ENCODE data around the gene MPIG6B. TPM values are rescaled to one million over a fixed set of nuclear protein-coding genes. Genes with fewer than 3 reads are reported as not detected.

MPIG6B gene
- total RNA-seq, 1 experiment from 2014 or later: not detected

- Histone ChIP-seq H3K4me3 (no peak overlapping the region), H3K27me3 (replicated peaks) (no peaks in the 10 kb centered on the region), H3K27ac (no peak overlapping the region), H3K36me3 (no peaks in the 10 kb centered on the region), H3K4me1 (replicated peaks) (peaks cover 10% of the 10 kb centered on the region), H3K9me3 (replicated peaks) (no peaks in the 10 kb centered on the region)
- no peak for DNase-seq (ENCODE audit: low read depth in 1 of 2, low spot score in 2 of 2)
These were observed 43.0 kb downstream of the MPIG6B start for GRCh38 chr6:31765910-31766794.

GRCh38 chr6:31767096-31767645, 44.0 kb downstream of the MPIG6B start:
- no peaks in the 10 kb centered on the region for H3K9me3 ChIP-seq (replicated peaks)
- H3K27ac ChIP-seq: no peak overlapping the region
- H3K36me3 ChIP-seq: no peaks in the 10 kb centered on the region
- H3K4me3 ChIP-seq: no peak overlapping the region
- no peak for DNase-seq (ENCODE audit: low read depth in 1 of 2, low spot score in 2 of 2)
- no peaks in the 10 kb centered on the region for H3K27me3 ChIP-seq (replicated peaks)
- H3K4me1 ChIP-seq (replicated peaks): peaks cover 10% of the 10 kb centered on the region

GRCh38 chr6:31768363-31769257, 45.4 kb downstream of the MPIG6B start:
- Histone ChIP-seq H3K27me3 (replicated peaks) (no peaks in the 10 kb centered on the region), H3K27ac (no peak overlapping the region), H3K36me3 (no peaks in the 10 kb centered on the region), H3K4me3 (no peak overlapping the region), H3K9me3 (replicated peaks) (no peaks in the 10 kb centered on the region), H3K4me1 (replicated peaks) (peaks cover 3% of the 10 kb centered on the region)
- no peak for DNase-seq (ENCODE audit: low read depth in 1 of 2, low spot score in 2 of 2)

GRCh38 chr6:31769684-31770371, 46.7 kb downstream of the MPIG6B start:
- peak; percentile 70 to 82 for DNase-seq (ENCODE audit: low read depth in 1 of 2, low spot score in 2 of 2)
- H3K27ac ChIP-seq: no peak overlapping the region

GRCh38 chr6:31770860-31771259, 47.7 kb downstream of the MPIG6B start:
- H3K4me3 ChIP-seq: no peak overlapping the region
- no peak for DNase-seq (ENCODE audit: low read depth in 1 of 2, low spot score in 2 of 2)
- H3K9me3 ChIP-seq (replicated peaks): no peaks in the 10 kb centered on the region
- no peaks in the 10 kb centered on the region for H3K27me3 ChIP-seq (replicated peaks)
- no peaks in the 10 kb centered on the region for H3K36me3 ChIP-seq
- H3K4me1 ChIP-seq (replicated peaks): no peaks in the 10 kb centered on the region
- no peak overlapping the region for H3K27ac ChIP-seq

More at GRCh38 chr6:31769684-31770371, 46.7 kb downstream of the MPIG6B start:
- Histone ChIP-seq H3K9me3 (replicated peaks) (no peaks in the 10 kb centered on the region), H3K4me3 (no peak overlapping the region), H3K27me3 (replicated peaks) (no peaks in the 10 kb centered on the region), H3K36me3 (no peaks in the 10 kb centered on the region), H3K4me1 (replicated peaks) (no peaks in the 10 kb centered on the region)

GRCh38 chr6:31771992-31772358, 48.8 kb downstream of the MPIG6B start:
- Histone ChIP-seq H3K4me3 (no peak overlapping the region), H3K27me3 (replicated peaks) (no peaks in the 10 kb centered on the region), H3K9me3 (replicated peaks) (no peaks in the 10 kb centered on the region), H3K27ac (no peak overlapping the region), H3K4me1 (replicated peaks) (peaks cover 4% of the 10 kb centered on the region), H3K36me3 (no peaks in the 10 kb centered on the region)
- no peak for DNase-seq (ENCODE audit: low read depth in 1 of 2, low spot score in 2 of 2)

- no peaks in the 10 kb centered on the region for H3K9me3 ChIP-seq (replicated peaks)
- no peak for DNase-seq (ENCODE audit: low read depth in 1 of 2, low spot score in 2 of 2)
These were observed 52.0 kb downstream of the MPIG6B start for GRCh38 chr6:31775184-31775583.

GRCh38 chr6:31775633-31776484, 52.7 kb downstream of the MPIG6B start:
- Histone ChIP-seq H3K27ac (no peak overlapping the region), H3K9me3 (replicated peaks) (no peaks in the 10 kb centered on the region), H3K36me3 (peaks cover 35% of the 10 kb centered on the region), H3K27me3 (replicated peaks) (no peaks in the 10 kb centered on the region), H3K4me1 (replicated peaks) (peaks cover 9% of the 10 kb centered on the region), H3K4me3 (no peak overlapping the region)
- no peak for DNase-seq (ENCODE audit: low read depth in 1 of 2, low spot score in 2 of 2)

More at GRCh38 chr6:31775184-31775583, 52.0 kb downstream of the MPIG6B start:
- no peak overlapping the region for H3K4me3 ChIP-seq
- peaks cover 9% of the 10 kb centered on the region for H3K4me1 ChIP-seq (replicated peaks)
- no peaks in the 10 kb centered on the region for H3K27me3 ChIP-seq (replicated peaks)
- H3K36me3 ChIP-seq: peaks cover 28% of the 10 kb centered on the region
- H3K27ac ChIP-seq: no peak overlapping the region

Other genes starting within 250 kb of the MPIG6B start
- gene MICB, start 225.2 kb upstream of the MPIG6B start, total RNA-seq (2014; rRNA removed; shearing (Covaris generic)): 32.7 and 60.0 TPM in 2 replicates
- gene MCCD1, start 194.4 kb upstream of the MPIG6B start, total RNA-seq (2014; rRNA removed; shearing (Covaris generic)): not detected in 2 replicates
- 399 and 467 TPM in 2 replicates for gene DDX39B, start 181.4 kb upstream of the MPIG6B start, total RNA-seq (2014; rRNA removed; shearing (Covaris generic))
- gene ATP6V1G2, start 176.8 kb upstream of the MPIG6B start, total RNA-seq (2014; rRNA removed; shearing (Covaris generic)): 0.13 TPM in 1 of 2 replicates, not detected in the other
- 21.0 and 22.3 TPM in 2 replicates for gene NFKBIL1, start 175.8 kb upstream of the MPIG6B start, total RNA-seq (2014; rRNA removed; shearing (Covaris generic))
- not detected in 2 replicates for gene LTA, start 151.1 kb upstream of the MPIG6B start, total RNA-seq (2014; rRNA removed; shearing (Covaris generic))
- not detected in 2 replicates for gene TNF, start 147.8 kb upstream of the MPIG6B start, total RNA-seq (2014; rRNA removed; shearing (Covaris generic))
- not detected in 2 replicates for gene LTB, start 140.9 kb upstream of the MPIG6B start, total RNA-seq (2014; rRNA removed; shearing (Covaris generic))
- not detected in 2 replicates for gene LST1, start 137.1 kb upstream of the MPIG6B start, total RNA-seq (2014; rRNA removed; shearing (Covaris generic))
- gene NCR3, start 130.4 kb upstream of the MPIG6B start, total RNA-seq (2014; rRNA removed; shearing (Covaris generic)): not detected in 2 replicates
- not detected in 2 replicates for gene AIF1, start 108.1 kb upstream of the MPIG6B start, total RNA-seq (2014; rRNA removed; shearing (Covaris generic))
- 36.1 and 68.6 TPM in 2 replicates for gene PRRC2A, start 102.7 kb upstream of the MPIG6B start, total RNA-seq (2014; rRNA removed; shearing (Covaris generic))
- gene BAG6, start 70.7 kb upstream of the MPIG6B start, total RNA-seq (2014; rRNA removed; shearing (Covaris generic)): 187 and 208 TPM in 2 replicates
- 0.75 and 1.1 TPM in 2 replicates for gene APOM, start 67.5 kb upstream of the MPIG6B start, total RNA-seq (2014; rRNA removed; shearing (Covaris generic))
- 21.1 and 23.7 TPM in 2 replicates for gene C6orf47, start 62.6 kb upstream of the MPIG6B start, total RNA-seq (2014; rRNA removed; shearing (Covaris generic))
- gene GPANK1, start 58.4 kb upstream of the MPIG6B start, total RNA-seq (2014; rRNA removed; shearing (Covaris generic)): 8.0 and 13.5 TPM in 2 replicates
- 270 and 293 TPM in 2 replicates for gene CSNK2B, start 57.3 kb upstream of the MPIG6B start, total RNA-seq (2014; rRNA removed; shearing (Covaris generic))
- 0.19 and 1.6 TPM in 2 replicates for gene LY6G5B, start 53.4 kb upstream of the MPIG6B start, total RNA-seq (2014; rRNA removed; shearing (Covaris generic))
- 1.6 TPM in 1 of 2 replicates, not detected in the other for gene LY6G5C, start 42.3 kb upstream of the MPIG6B start, total RNA-seq (2014; rRNA removed; shearing (Covaris generic))
- gene ABHD16A, start 20.0 kb upstream of the MPIG6B start, total RNA-seq (2014; rRNA removed; shearing (Covaris generic)): 37.6 and 47.5 TPM in 2 replicates
- gene LY6G6F, start 16.5 kb upstream of the MPIG6B start, total RNA-seq (2014; rRNA removed; shearing (Covaris generic)): not detected in 2 replicates
- not detected in 2 replicates for gene LY6G6D, start 8.0 kb upstream of the MPIG6B start, total RNA-seq (2014; rRNA removed; shearing (Covaris generic))
- gene LY6G6C, start 1.6 kb upstream of the MPIG6B start, total RNA-seq (2014; rRNA removed; shearing (Covaris generic)): not detected in 2 replicates
- gene DDAH2, start 5.9 kb downstream of the MPIG6B start, total RNA-seq (2014; rRNA removed; shearing (Covaris generic)): 80.0 and 128 TPM in 2 replicates
- 1,071 and 1,205 TPM in 2 replicates for gene CLIC1, start 13.2 kb downstream of the MPIG6B start, total RNA-seq (2014; rRNA removed; shearing (Covaris generic))
- 3.9 and 16.7 TPM in 2 replicates for gene MSH5, start 16.6 kb downstream of the MPIG6B start, total RNA-seq (2014; rRNA removed; shearing (Covaris generic))
- gene SAPCD1, start 39.3 kb downstream of the MPIG6B start, total RNA-seq (2014; rRNA removed; shearing (Covaris generic)): 1.4 TPM in 1 of 2 replicates, not detected in the other
- not detected in 2 replicates for gene VWA7, start 54.0 kb downstream of the MPIG6B start, total RNA-seq (2014; rRNA removed; shearing (Covaris generic))
- gene VARS1, start 72.4 kb downstream of the MPIG6B start, total RNA-seq (2014; rRNA removed; shearing (Covaris generic)): 23.1 and 39.5 TPM in 2 replicates
- 72.6 and 89.4 TPM in 2 replicates for gene LSM2, start 83.6 kb downstream of the MPIG6B start, total RNA-seq (2014; rRNA removed; shearing (Covaris generic))
- gene HSPA1L, start 91.9 kb downstream of the MPIG6B start, total RNA-seq (2014; rRNA removed; shearing (Covaris generic)): 0.78 and 0.87 TPM in 2 replicates
- gene HSPA1A, start 92.2 kb downstream of the MPIG6B start, total RNA-seq (2014; rRNA removed; shearing (Covaris generic)): 211 and 214 TPM in 2 replicates
- gene HSPA1B, start 104.4 kb downstream of the MPIG6B start, total RNA-seq (2014; rRNA removed; shearing (Covaris generic)): 218 and 257 TPM in 2 replicates
- 38.1 and 38.6 TPM in 2 replicates for gene NEU1, start 139.4 kb downstream of the MPIG6B start, total RNA-seq (2014; rRNA removed; shearing (Covaris generic))
- not detected in 2 replicates for gene SLC44A4, start 155.6 kb downstream of the MPIG6B start, total RNA-seq (2014; rRNA removed; shearing (Covaris generic))
- gene EHMT2, start 174.3 kb downstream of the MPIG6B start, total RNA-seq (2014; rRNA removed; shearing (Covaris generic)): 33.8 and 40.4 TPM in 2 replicates
- 0.53 and 2.0 TPM in 2 replicates for gene ZBTB12, start 178.7 kb downstream of the MPIG6B start, total RNA-seq (2014; rRNA removed; shearing (Covaris generic))
- 0.47 and 0.53 TPM in 2 replicates for gene C2, start 204.3 kb downstream of the MPIG6B start, total RNA-seq (2014; rRNA removed; shearing (Covaris generic))
- gene CFB, start 222.7 kb downstream of the MPIG6B start, total RNA-seq (2014; rRNA removed; shearing (Covaris generic)): 0.50 and 0.58 TPM in 2 replicates
- 69.4 and 134 TPM in 2 replicates for gene NELFE, start 235.6 kb downstream of the MPIG6B start, total RNA-seq (2014; rRNA removed; shearing (Covaris generic))
- 34.5 and 35.5 TPM in 2 replicates for gene SKIC2, start 235.8 kb downstream of the MPIG6B start, total RNA-seq (2014; rRNA removed; shearing (Covaris generic))
- gene DXO, start 248.8 kb downstream of the MPIG6B start, total RNA-seq (2014; rRNA removed; shearing (Covaris generic)): 13.1 and 17.4 TPM in 2 replicates

Measured in SJSA1 (cell line).